Osteocyte (in vitro differentiated cells): ENCODE results near the gene TM4SF1. TPM values are rescaled to one million over a fixed set of nuclear protein-coding genes. Genes with fewer than 3 reads are reported as not detected.

Source experiments
- DNase-seq: peaks from one replicate; pipeline ENCODE4 v3.0.0; 2021; ENCODE audit warnings: mixed read lengths; ENCODE audit not compliant: unreplicated experiment; ENCODE audit errors: extremely low spot score
- H3K27ac Mint-ChIP-seq: one replicate; pipeline ENCODE4 v1.8.0; 2021; ENCODE audit warnings: mild to moderate bottlenecking, mixed read lengths; ENCODE audit not compliant: unreplicated experiment
- H3K27me3 Mint-ChIP-seq: one replicate; pipeline ENCODE4 v1.8.0; 2021; ENCODE audit warnings: mixed read lengths; ENCODE audit not compliant: unreplicated experiment
- H3K36me3 Mint-ChIP-seq: one replicate; pipeline ENCODE4 v1.8.0; 2021; ENCODE audit warnings: mixed read lengths; ENCODE audit not compliant: unreplicated experiment
- H3K4me1 Mint-ChIP-seq: one replicate; pipeline ENCODE4 v1.8.0; 2021; ENCODE audit warnings: mixed read lengths; ENCODE audit not compliant: unreplicated experiment
- H3K4me3 Mint-ChIP-seq: one replicate; pipeline ENCODE4 v1.8.0; 2021; ENCODE audit warnings: mild to moderate bottlenecking, moderate library complexity, mixed read lengths; ENCODE audit not compliant: unreplicated experiment
- H3K9me3 Mint-ChIP-seq: one replicate; pipeline ENCODE4 v1.8.0; 2021; ENCODE audit warnings: mixed read lengths; ENCODE audit not compliant: unreplicated experiment
- CTCF ChIP-seq: fragments of 200-600 bp; sonication (generic); IDR thresholded peaks from 2 replicates; pipeline ENCODE4 v1.5.0; 2021; ENCODE audit warnings: antibody characterized with exemption, mild to moderate bottlenecking, moderate library complexity
- total RNA-seq: library from RNA; stranded (reverse); gene quantifications from 2 replicates; pipeline ENCODE4 v1.2.1, GENCODE V29; 2021

TM4SF1 gene
- total RNA-seq, 1 donor from 2014 or later = 120 TPM

GRCh38 chr3:149363053-149363452 lies 14.4 kb downstream of the TM4SF1 start:
- no peak for TF ChIP-seq CTCF
- peak overlapping the region; percentile 25 for H3K27ac Mint-ChIP-seq
- no peak overlapping the region for H3K4me3 Mint-ChIP-seq
- no peak for DNase-seq
- H3K4me1 Mint-ChIP-seq = peaks cover 23% of the 10 kb centered on the region
- H3K9me3 Mint-ChIP-seq = no peaks in the 10 kb centered on the region
- no peaks in the 10 kb centered on the region for H3K27me3 Mint-ChIP-seq
- no peaks in the 10 kb centered on the region for H3K36me3 Mint-ChIP-seq

GRCh38 chr3:149362366-149362765 lies 15.1 kb downstream of the TM4SF1 start:
- Mint-ChIP-seq H3K4me1 (peaks cover 21% of the 10 kb centered on the region), H3K9me3 (no peaks in the 10 kb centered on the region), H3K36me3 (no peaks in the 10 kb centered on the region), H3K4me3 (no peak overlapping the region), H3K27ac (peak overlapping the region; percentile 32), H3K27me3 (no peaks in the 10 kb centered on the region)
- DNase-seq = no peak
- no peak for TF ChIP-seq CTCF

GRCh38 chr3:149356630-149357029 lies 20.8 kb downstream of the TM4SF1 start:
- H3K27ac Mint-ChIP-seq = no peak overlapping the region
- no peaks in the 10 kb centered on the region for H3K36me3 Mint-ChIP-seq
- no peaks in the 10 kb centered on the region for H3K27me3 Mint-ChIP-seq
- peaks cover 17% of the 10 kb centered on the region for H3K4me1 Mint-ChIP-seq
- no peak for TF ChIP-seq CTCF
- no peaks in the 10 kb centered on the region for H3K9me3 Mint-ChIP-seq
- DNase-seq = no peak
- H3K4me3 Mint-ChIP-seq = no peak overlapping the region

- H3K27ac Mint-ChIP-seq = no peak overlapping the region
- DNase-seq = no peak
- no peaks in the 10 kb centered on the region for H3K36me3 Mint-ChIP-seq
- H3K4me3 Mint-ChIP-seq = no peak overlapping the region
- TF ChIP-seq CTCF = no peak
- no peaks in the 10 kb centered on the region for H3K9me3 Mint-ChIP-seq
- H3K4me1 Mint-ChIP-seq = peaks cover 17% of the 10 kb centered on the region
- H3K27me3 Mint-ChIP-seq = no peaks in the 10 kb centered on the region
These were observed 21.3 kb downstream of the TM4SF1 start for GRCh38 chr3:149356044-149356592.

- DNase-seq = no peak
- peaks cover 17% of the 10 kb centered on the region for H3K4me1 Mint-ChIP-seq
- H3K27me3 Mint-ChIP-seq = no peaks in the 10 kb centered on the region
- peak overlapping the region; percentile 9 for H3K27ac Mint-ChIP-seq
- H3K4me3 Mint-ChIP-seq = no peak overlapping the region
- TF ChIP-seq CTCF = no peak
- H3K9me3 Mint-ChIP-seq = no peaks in the 10 kb centered on the region
- H3K36me3 Mint-ChIP-seq = no peaks in the 10 kb centered on the region
These were observed 23.8 kb downstream of the TM4SF1 start for GRCh38 chr3:149353581-149354184.
